Femur (tissue), 1 donor: ENCODE measurements around the gene APH1A.
"Not testable (repeated sequence)": the region's sequence is repeated elsewhere in the genome, so short reads cannot be mapped to it uniquely, and the experiment has no call there.

Experiments
- DNase-seq: peaks from one replicate; pipeline ENCODE4 v3.0.0-alpha.2; 2017

APH1A gene

GRCh38 chr1:150268705-150269403 is at the start of gene APH1A:
Gene APH1A (minus strand): TSS chr1:150269016. CDS start chr1:150268810, 206 bp downstream.
- DNase-seq, result peak; percentile 98

GRCh38 chr1:150314691-150315090 is 45.9 kb upstream of the APH1A start:
- DNase-seq, result not testable (repeated sequence)

GRCh38 chr1:150311762-150312161 is 42.9 kb upstream of the APH1A start:
- no peak for DNase-seq

- peak; percentile 64 for DNase-seq
Observed at GRCh38 chr1:150309758-150310508, 41.1 kb upstream of the APH1A start.

- not testable (repeated sequence) for DNase-seq
Observed at GRCh38 chr1:150308585-150308984, 39.8 kb upstream of the APH1A start.

GRCh38 chr1:150302902-150303301 is 34.1 kb upstream of the APH1A start:
- DNase-seq, result no peak

- DNase-seq, result no peak
Observed at GRCh38 chr1:150302338-150302737, 33.5 kb upstream of the APH1A start.

GRCh38 chr1:150299716-150300115 is 30.9 kb upstream of the APH1A start:
- DNase-seq, result no peak

- DNase-seq, result no peak
Observed at GRCh38 chr1:150295476-150295875, 26.7 kb upstream of the APH1A start.

- peak; percentile 96 for DNase-seq
Observed at GRCh38 chr1:150293433-150294253, 24.8 kb upstream of the APH1A start, which contains the start of gene MRPS21. Gene MRPS21 (plus strand): TSS chr1:150293861. CDS start chr1:150294367, 506 bp downstream.

- no peak for DNase-seq
Observed at GRCh38 chr1:150288822-150289221, 20.0 kb upstream of the APH1A start.

GRCh38 chr1:150288382-150288781 is 19.6 kb upstream of the APH1A start:
- DNase-seq, result no peak

- no peak for DNase-seq
Observed at GRCh38 chr1:150283260-150283659, 14.4 kb upstream of the APH1A start.

- DNase-seq, result no peak
Observed at GRCh38 chr1:150282558-150282958, 13.7 kb upstream of the APH1A start.

GRCh38 chr1:150281758-150282557 is 13.1 kb upstream of the APH1A start, which contains the start of gene CIART:
Gene CIART (plus strand): TSS chr1:150282554. CDS start chr1:150283268, 714 bp downstream.
- DNase-seq, result peak; percentile 96

- DNase-seq, result peak; percentile 76
Observed at GRCh38 chr1:150281221-150281757, 12.5 kb upstream of the APH1A start.

GRCh38 chr1:150280138-150280707 is 11.4 kb upstream of the APH1A start:
- no peak for DNase-seq

- no peak for DNase-seq
Observed at GRCh38 chr1:150273311-150273710, 4.5 kb upstream of the APH1A start.

GRCh38 chr1:150271291-150271959 is 2.6 kb upstream of the APH1A start:
- DNase-seq, result no peak

- DNase-seq, result no peak
Observed at GRCh38 chr1:150269451-150269850, 635 bp upstream of the APH1A start.

GRCh38 chr1:150268340-150268704 is 494 bp downstream of the APH1A start:
- peak; percentile 40 for DNase-seq
